ENCODE results near the gene HSD17B4. TPM values are rescaled to one million over a fixed set of nuclear protein-coding genes. Genes with fewer than 3 reads are reported as not detected.

The HSD17B4 gene
- total RNA-seq, 1 experiment from 2014 or later, result 269 TPM

DNA sequence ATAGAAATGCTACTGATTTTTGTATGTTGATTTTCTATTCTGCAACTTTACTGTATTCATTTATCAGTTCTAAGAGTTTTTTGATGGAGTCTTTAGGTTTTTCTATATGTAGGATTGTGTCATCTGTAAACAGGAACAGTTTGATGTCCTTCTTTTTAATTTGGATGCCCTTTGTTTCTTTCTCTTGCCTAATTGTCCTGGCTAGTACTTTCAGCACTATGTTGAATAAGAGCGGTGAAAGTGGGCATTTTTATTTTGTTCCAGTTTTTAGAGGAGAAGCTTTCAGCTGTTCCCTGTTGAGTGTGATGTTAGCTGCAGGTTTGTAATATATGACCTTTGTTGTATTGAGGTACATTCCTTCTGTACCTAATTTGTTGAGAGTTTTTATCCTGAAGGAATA lies 13.3 kb downstream of the HSD17B4 start:
- Mint-ChIP-seq H3K27me3 (ENCODE audit: low read depth) (peaks cover 4% of the 10 kb centered on the region; the same call in 1 of the 2 replicates), H3K27ac (no peak overlapping the region), H3K36me3 (ENCODE audit: insufficient read depth in 1 of 3, low read depth in 3 of 3) (peaks cover 41 to 66% (median 56%) of the 10 kb centered on the region in 3 experiments), H3K4me3 (no peak overlapping the region), H3K4me1 (peaks cover 29 to 42% of the 10 kb centered on the region in 2 experiments), H3K9me3 (peaks cover 27 to 45% of the 10 kb centered on the region in 2 experiments)
- Histone ChIP-seq H2BK120ac (ENCODE audit: low read depth, low read length, poor library complexity, severe bottlenecking) (no peak overlapping the region), H2AK5ac (ENCODE audit: insufficient read length, low read length) (no peak overlapping the region), H3K79me2 (ENCODE audit: insufficient read depth, low read length) (peaks cover 11% of the 10 kb centered on the region; the same call in 1 of the 2 replicates), H3K27me3 (ENCODE audit: insufficient read depth, low read length) (no peaks in the 10 kb centered on the region), H4K91ac (ENCODE audit: insufficient read length, low read depth, low read length) (no peak overlapping the region), H4K5ac (ENCODE audit: insufficient read length, low read depth, low read length) (no peak overlapping the region), H3K56ac (ENCODE audit: insufficient read length, low read depth, low read length) (no peak overlapping the region), H3K18ac (ENCODE audit: insufficient read length, low read depth, low read length) (no peak overlapping the region), H3T11ph (ENCODE audit: low read length) (no peak overlapping the region), H2BK20ac (ENCODE audit: low read depth, low read length, poor library complexity, severe bottlenecking) (no peak overlapping the region), H3K23ac (ENCODE audit: insufficient read length, low read depth, low read length) (no peak overlapping the region), H3K4ac (ENCODE audit: low read depth, low read length) (no peak overlapping the region), H3K9ac (ENCODE audit: extremely low read depth, insufficient read length, low read length) (no peak overlapping the region), H2AFZ (ENCODE audit: low read length) (no peak overlapping the region), H2BK15ac (ENCODE audit: low read depth, low read length) (no peak overlapping the region), H3K27ac (ENCODE audit: insufficient read length, low read depth, low read length) (no peak overlapping the region), H4K20me1 (ENCODE audit: control insufficient read depth, insufficient read depth, insufficient read length) (no peaks in the 10 kb centered on the region), H2BK5ac (ENCODE audit: insufficient read length, low read length) (no peak overlapping the region), H3K14ac (ENCODE audit: insufficient read depth, low read length) (no peak overlapping the region), H4K8ac (replicated peaks; ENCODE audit: insufficient read length, low read depth, low read length) (no peak overlapping the region), H3K9me3 (ENCODE audit: control insufficient read depth, low read depth, low read length) (no peaks in the 10 kb centered on the region), H3K79me1 (ENCODE audit: insufficient read depth, low read depth, low read length, poor library complexity, severe bottlenecking) (peaks cover 2% of the 10 kb centered on the region), H2BK12ac (ENCODE audit: insufficient read length, low read depth, low read length) (no peak overlapping the region), H3K4me1 (ENCODE audit: insufficient read depth, low read length) (peaks cover 7% of the 10 kb centered on the region), H3K23me2 (ENCODE audit: insufficient read length, low read depth, low read length, poor library complexity, severe bottlenecking) (no peaks in the 10 kb centered on the region), H3K4me2 (ENCODE audit: insufficient read depth, insufficient read length, low read length) (no peak overlapping the region)
- TF ChIP-seq, protein P1, sequence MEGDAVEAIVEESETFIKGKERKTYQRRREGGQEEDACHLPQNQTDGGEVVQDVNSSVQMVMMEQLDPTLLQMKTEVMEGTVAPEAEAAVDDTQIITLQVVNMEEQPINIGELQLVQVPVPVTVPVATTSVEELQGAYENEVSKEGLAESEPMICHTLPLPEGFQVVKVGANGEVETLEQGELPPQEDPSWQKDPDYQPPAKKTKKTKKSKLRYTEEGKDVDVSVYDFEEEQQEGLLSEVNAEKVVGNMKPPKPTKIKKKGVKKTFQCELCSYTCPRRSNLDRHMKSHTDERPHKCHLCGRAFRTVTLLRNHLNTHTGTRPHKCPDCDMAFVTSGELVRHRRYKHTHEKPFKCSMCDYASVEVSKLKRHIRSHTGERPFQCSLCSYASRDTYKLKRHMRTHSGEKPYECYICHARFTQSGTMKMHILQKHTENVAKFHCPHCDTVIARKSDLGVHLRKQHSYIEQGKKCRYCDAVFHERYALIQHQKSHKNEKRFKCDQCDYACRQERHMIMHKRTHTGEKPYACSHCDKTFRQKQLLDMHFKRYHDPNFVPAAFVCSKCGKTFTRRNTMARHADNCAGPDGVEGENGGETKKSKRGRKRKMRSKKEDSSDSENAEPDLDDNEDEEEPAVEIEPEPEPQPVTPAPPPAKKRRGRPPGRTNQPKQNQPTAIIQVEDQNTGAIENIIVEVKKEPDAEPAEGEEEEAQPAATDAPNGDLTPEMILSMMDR (conservative IDR thresholded peaks at IDR 0.05), result no peak
- WGBS (ENCODE audit: extremely low coverage, insufficient read length, low lambda C conversion rate), result no CpG with 5 or more reads among the region's 1 CpG
- DNase-seq, result no peak

All from H9 (cell line).